Liver (tissue), 2 donors: ENCODE measurements around the gene POPDC3.

Source experiments
- CTCF ChIP-seq: fragments of 150-350 bp; IDR thresholded peaks from 2 replicates; pipeline ENCODE4 v1.5.1; 2017; ENCODE audit warnings: improper control_type of control experiment, low read depth, low read length; ENCODE audit not compliant: missing input control
- REST ChIP-seq: IDR thresholded peaks from 2 replicates; pipeline ENCODE4 v1.6.1; 2016; ENCODE audit warnings: antibody characterized with exemption, mild to moderate bottlenecking
- TF ChIP-seq, protein P1 (sequence below): IDR thresholded peaks from 2 replicates; pipeline ENCODE4 v1.6.1; 2016; ENCODE audit warnings: antibody characterized with exemption
- donor health status: healthy.

DNA sequence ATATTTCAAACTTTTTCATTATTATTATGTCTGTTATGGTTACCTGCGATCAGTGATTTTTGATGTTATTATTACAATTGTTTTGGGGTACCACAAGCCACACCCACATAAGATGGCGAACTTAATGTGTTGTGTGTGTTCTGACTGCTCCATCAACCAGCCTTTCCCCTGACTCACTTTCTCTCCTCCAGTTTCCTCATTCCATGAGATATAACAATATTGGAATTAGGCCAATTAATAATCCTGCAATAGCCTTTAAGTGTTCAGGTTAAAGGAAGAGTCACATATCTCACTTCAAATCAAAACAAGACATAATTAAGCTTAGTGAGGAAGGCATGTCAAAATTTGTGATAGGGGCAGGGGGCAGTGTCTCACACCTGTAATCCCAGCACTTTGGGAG, 16.3 kb upstream of the POPDC3 start:
- TF ChIP-seq CTCF (no peak), REST (no peak)
- TF ChIP-seq, protein P1, sequence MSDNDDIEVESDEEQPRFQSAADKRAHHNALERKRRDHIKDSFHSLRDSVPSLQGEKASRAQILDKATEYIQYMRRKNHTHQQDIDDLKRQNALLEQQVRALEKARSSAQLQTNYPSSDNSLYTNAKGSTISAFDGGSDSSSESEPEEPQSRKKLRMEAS, result no peak
